ENCODE measurements around the gene NOX3.

DNA sequence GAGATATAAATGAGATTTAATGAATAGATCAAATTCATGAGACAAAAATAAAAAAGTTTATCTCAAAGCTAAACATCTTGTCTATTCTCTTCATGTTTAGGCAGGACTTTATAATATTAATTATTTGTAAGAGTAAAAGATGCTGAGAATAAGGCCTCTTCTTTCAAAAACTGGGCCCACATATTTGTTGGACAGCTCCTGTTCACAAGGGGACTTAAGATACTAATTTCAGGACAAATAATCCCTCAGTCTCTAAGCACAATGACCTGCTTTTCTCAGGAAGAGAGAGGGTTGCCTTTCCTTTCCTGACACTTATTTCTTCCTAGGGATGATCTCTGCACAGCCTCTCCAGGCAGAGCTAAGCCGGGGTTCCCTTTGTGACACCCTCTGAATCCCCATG is 43.3 kb downstream of the NOX3 start:
- TF ChIP-seq POLR2AphosphoS5 (IDR thresholded peaks at IDR 0.05; ENCODE audit: borderline replicate concordance, low read depth, low read length), result no peak
- no peak for TF ChIP-seq EZH2 (IDR thresholded peaks at IDR 0.05)
